ENCODE data around the gene IFNL1.
"Not testable (repeated sequence)": the region's sequence is repeated elsewhere in the genome, so short reads cannot be mapped to it uniquely, and the experiment has no call there.

IFNL1 gene

DNA sequence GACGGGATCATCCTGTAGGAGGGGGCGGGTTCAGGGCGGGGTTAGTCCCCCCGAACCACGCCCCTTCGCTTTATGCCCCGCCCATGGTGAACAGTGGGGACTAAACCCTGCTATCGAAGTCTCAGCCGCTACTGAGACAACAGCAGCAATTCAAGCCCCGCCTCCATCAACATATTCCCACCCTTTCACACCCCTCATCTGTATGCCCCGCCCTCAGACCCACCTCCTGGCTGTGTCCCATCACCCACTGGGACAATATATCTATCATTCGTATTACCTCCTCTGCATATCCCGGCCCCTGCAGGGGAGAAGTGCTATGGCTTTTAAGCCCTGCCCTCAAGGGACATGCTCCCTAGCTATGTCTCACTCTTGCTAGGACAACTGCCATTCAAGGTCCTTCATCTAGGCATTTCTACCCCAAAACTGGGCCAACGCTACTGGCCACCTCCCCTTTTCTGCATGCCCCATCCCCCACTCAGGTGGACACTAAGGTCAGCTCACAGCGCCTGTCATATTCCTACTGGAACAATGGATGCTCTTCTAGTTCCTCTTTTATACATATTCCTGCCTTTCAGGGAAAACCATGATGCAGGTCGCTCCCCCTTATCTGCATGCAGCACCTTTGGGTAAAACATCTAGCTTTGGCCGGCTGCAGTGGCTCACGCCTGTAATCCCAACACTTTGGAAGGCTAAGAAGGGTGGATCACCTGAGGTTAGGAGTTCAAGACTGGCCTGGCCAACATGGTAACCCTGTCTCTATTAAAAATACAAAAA, 12.5 kb downstream of the IFNL1 start:
- FAIRE-seq = no peak

DNA sequence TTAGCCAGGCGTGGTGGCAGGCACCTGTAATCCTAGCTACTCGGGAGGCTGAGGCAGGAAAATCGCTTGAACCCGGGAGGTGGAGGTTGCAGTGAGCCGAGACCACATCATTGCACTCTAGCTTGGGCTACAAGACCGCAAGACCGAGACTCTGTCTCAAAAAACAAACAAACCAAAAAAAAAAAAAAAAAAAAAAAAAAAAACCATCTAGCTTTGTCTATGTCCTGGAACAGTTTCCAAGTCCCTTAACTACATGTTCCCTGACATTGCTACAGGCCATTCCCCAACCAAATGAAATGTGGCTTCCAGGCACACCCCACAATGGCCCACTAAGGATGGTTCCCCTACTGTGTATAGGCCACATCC, 13.1 kb downstream of the IFNL1 start:
- FAIRE-seq = not testable (repeated sequence)

DNA sequence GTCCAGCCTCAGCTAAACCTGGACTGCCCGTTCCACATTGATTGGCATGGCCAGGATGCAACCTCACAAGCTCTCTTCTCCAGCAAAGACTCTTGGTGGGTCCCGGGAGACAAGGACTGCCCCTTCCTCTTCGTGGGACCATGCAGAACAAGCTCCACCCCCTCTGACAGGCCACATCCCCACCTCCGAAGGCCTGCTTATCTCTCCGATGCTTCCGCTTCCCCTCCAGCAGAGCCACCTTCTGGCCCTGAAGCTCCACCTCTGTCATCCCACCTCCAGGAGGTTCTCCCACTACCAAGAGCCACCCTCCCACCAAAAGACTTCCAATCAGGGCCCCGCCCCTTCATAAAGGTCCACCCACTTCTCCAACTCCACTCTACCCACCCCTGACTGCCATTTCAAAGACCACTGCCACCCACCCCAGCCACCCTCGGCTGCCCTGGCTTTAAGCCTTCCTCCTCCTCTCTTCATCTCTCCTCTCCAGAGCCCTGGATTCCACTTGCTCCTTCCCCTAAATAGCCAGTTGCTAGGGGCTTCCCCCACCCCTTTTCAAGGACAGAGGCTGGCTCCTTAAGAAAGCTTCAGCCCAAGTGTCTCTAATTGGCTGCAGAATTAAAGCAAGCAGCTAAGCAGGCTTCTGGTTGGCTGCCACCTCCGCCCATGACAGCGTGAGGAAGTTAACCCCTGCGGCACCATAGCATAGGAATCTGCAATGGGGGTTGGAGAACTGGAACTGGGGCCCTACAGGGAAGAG, 14.5 kb downstream of the IFNL1 start:
- no peak for FAIRE-seq

- no peak for FAIRE-seq
Measured at GRCh38 chr19:39314016-39314728, 18.0 kb downstream of the IFNL1 start.

DNA sequence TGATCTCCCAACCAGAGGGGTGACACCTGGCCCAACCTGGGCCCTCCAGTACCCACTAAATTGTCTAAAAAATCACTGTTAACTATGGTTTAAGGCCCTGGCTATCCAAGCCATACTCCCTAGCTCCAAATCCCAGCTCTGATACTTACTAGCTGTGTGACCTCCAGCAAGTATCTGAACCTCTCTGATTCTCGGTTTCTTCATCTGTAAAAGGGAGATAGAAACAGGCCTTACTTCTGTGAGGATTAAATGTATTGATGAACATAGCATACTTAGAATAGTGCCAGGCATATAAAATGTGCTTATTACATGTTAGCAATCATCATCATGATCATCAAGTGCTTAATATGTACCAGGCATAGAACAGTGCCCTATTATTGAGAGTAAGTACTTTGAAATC, 19.7 kb downstream of the IFNL1 start:
- no peak for FAIRE-seq

- no peak for FAIRE-seq
Measured at GRCh38 chr19:39316627-39317321, 20.6 kb downstream of the IFNL1 start.

GRCh38 chr19:39317476-39317875, 21.3 kb downstream of the IFNL1 start:
- FAIRE-seq = no peak

DNA sequence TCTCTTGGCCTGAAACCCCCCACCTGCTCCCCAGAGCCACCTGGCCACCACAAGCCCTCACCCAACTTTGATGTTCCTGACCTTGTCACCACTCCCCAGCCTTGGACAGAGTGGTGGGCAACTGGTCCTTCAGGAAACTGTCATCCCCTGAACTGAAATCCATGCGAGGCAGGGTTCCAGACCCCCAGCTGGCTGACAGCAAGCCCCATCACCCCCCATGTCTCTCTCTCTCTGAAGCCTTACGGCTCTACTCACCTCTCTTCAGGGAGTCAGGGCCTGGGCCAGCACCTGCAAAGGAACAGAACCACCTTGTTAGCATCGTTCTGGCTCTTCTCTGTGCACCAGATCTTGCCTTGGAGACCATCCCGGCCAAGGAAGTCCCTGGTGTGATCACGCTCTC, 21.9 kb downstream of the IFNL1 start:
- no peak for FAIRE-seq

DNA sequence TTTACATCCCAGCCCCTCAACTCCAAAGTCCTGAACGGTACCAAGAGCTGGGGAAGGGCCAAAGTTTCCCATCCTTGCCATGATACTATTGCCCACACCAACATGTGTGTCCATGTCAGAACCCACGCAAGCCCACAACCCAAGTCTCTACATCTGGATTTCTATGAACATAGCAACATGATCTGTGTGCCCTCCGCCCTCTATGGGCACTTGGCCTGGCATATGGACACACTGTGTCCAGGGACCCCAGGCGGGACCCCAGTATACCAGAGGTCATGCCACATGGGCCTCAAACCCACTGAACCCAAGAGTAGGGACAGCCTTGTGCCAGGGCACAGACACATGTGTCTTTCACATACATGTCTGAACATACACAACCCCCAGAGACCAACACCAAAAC, 22.5 kb downstream of the IFNL1 start:
- FAIRE-seq = no peak

GRCh38 chr19:39319098-39319891, 23.1 kb downstream of the IFNL1 start:
- FAIRE-seq = no peak

GRCh38 chr19:39319892-39320248, 23.7 kb downstream of the IFNL1 start:
- FAIRE-seq = no peak

DNA sequence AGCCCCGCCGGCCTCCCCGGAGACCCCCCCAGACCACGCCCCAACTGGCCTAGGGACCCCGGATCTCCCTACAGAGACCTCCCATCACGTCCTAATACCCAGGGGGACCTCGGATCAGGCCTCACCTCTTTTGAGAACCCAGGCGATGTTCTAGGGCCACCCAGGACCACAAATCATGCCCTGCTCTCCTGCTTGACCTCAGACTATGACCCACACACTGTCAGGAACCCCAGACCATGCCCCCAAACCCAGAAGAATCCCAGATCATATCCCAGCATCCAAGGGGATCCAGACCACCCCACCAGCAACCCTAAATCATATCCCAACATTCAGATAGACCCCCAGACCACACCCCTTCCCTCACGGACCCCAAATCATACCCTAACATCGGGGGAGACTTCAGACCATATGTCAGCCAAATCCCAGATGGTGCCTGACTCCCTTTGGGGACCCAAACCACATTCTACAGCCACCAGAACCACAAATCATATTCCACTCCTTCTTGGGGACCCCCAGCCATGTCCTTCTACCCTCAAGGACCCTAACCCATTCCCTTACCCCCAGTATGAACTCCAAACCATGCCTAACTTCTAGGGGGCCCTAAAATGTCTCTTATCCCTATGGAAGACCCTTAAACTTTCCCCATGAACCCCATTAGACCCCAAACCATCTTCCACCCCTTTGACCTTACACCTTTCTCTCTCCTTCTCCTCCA, 25.1 kb downstream of the IFNL1 start:
- FAIRE-seq = no peak

- FAIRE-seq = no peak
Measured at GRCh38 chr19:39321832-39322176, 25.6 kb downstream of the IFNL1 start.

- FAIRE-seq = no peak
Measured at GRCh38 chr19:39324242-39324842, 28.1 kb downstream of the IFNL1 start.

DNA sequence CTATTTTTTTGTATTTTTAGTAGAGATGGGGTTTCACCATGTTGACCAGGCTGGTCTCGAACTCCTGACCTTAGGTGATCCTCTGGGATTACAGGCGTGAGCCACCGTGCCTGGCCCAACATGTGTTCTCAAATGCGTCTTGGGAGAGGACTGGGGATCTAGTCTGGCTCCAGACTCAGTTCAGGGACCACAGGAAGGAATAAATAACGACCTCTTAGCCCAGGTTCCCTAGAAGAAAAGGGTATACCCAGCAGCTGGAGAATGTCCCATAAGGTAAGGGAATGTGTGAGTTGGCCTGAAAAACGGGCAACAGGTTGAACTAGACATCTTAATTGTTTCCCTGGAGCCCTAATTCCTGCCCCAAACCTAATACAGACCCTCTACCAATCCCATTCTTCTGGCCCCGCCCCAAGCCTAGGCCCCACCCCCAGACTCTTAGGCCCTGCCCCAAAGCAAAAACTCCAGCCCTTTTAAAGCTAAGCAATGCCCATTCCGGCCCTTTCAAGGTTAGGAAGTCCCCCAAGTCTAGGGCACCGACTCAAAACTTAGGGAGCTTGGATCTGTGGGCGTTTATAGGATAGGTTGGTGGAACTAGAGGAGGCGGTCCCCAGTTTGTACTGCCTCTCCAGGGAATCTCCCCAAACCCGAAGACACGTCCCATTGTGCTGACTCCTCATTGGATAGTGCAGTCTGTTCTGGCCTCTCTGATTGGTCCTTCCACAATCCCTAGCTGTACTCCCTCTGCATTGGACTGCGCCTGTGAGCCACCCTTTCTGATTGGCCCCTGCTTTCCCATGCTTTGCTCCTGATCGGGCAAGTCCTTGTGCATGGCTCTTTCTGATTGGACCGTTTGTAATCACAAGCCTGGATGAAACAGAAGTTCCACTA, 29.8 kb downstream of the IFNL1 start:
- FAIRE-seq = no peak

GRCh38 chr19:39327363-39328045, 31.3 kb downstream of the IFNL1 start:
- FAIRE-seq = no peak

GRCh38 chr19:39328046-39328705, 32.0 kb downstream of the IFNL1 start:
- FAIRE-seq = no peak

DNA sequence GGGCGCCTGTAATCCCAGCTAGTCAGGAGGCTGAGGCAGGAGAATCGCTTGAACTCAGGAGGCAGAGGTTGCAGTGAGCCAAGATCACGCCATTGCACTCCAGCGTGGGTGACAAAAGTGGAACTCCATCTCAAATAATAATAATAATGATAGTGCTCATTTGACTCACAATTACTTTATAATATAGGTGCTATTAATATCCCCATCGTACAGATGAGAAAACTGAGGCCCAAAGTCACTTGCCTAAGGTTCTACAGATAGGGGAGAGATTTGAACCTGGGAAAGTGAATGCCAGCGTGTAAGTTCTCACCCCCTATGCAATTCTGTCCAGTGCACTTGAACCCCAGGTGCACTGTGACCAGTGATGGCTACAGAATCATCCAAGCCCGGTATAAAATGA, 33.7 kb downstream of the IFNL1 start:
- no peak for FAIRE-seq

DNA sequence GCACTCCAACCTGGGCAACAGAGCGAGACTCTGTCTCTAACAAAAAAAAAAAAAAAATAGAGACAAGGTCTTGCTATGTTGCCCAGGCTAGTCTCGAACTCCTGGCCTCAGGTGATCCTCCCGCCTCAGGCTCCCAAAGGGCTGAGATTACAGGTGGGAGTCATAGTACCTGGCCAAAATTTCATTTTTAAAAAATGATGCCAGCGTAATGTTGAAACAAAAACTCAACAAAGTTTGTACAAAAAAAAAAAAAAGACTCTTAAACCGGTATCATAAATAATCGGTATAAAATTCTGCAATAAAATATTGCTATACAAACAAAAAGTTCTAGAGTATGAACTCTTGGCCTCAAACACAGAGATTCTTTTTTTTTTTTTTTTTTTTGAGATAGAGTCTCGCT, 36.1 kb downstream of the IFNL1 start:
- no peak for FAIRE-seq
